ENCODE data around the gene HSPA12B.

The HSPA12B gene, protein sequence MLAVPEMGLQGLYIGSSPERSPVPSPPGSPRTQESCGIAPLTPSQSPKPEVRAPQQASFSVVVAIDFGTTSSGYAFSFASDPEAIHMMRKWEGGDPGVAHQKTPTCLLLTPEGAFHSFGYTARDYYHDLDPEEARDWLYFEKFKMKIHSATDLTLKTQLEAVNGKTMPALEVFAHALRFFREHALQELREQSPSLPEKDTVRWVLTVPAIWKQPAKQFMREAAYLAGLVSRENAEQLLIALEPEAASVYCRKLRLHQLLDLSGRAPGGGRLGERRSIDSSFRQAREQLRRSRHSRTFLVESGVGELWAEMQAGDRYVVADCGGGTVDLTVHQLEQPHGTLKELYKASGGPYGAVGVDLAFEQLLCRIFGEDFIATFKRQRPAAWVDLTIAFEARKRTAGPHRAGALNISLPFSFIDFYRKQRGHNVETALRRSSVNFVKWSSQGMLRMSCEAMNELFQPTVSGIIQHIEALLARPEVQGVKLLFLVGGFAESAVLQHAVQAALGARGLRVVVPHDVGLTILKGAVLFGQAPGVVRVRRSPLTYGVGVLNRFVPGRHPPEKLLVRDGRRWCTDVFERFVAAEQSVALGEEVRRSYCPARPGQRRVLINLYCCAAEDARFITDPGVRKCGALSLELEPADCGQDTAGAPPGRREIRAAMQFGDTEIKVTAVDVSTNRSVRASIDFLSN

DNA sequence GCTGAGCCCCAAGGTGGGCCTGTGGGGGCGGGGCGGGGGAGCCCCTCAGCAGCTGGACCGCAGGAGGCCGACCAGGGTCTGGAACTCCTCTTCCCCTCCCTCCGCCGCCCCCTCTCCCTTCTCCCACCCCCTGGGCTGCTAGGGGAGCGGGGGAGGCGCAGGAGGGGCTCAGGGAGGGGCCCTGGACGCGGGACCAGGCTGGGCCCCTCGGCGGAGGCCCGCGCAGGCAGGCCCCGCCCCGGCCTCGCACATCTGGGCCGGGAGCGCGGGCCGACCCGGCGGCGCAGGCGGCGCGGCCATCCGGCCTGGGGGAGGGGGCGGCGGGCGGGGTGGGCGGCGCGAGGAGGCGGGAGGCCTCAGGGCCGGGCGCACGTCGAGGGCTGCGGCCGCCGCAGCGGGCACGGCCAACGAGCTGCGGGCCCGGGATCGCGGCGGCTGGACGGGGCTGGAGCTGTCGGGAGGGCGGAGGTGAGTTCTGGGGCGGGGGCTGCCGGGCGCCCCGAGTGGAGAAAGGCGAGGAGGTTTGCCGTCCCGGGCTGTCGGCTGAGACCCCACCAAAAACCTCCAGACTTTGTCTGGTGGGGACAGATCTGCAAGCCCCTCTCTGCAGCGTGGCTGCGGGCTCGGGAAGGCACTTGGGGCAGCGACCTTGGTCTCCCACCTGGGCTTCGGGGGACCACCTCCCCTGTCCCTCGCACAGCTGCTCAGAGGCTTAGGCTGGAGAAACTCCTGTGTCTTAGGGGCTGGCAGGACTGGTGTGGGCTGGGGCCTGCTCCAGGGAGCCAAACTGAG is at the start of gene HSPA12B:
TSS of gene HSPA12B (plus strand) at position 359 of the 792 bp plus-strand sequence. CDS start 5,990 bp downstream, outside the sequence.
- DNase-seq: no peak

DNA sequence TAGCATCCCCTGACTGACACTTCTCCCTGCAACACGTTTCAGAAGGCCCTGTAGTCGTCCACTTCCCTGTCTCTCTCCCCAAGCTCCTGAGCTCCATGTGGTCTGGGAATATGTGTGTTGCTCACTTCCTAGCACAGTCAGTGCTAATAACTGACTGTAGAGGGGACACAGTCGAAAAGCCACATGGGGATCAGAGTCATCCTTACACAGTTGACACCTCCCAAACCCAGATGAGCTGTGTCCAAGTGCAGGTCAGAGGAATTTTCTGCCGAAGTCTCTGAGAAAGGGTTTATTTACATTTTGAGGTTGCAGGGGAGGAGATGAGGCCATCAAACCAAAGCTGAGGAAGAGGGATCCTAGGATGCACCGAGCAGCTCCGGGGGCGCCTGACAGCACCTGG is 47.1 kb upstream of the HSPA12B start:
- DNase-seq: no peak

DNA sequence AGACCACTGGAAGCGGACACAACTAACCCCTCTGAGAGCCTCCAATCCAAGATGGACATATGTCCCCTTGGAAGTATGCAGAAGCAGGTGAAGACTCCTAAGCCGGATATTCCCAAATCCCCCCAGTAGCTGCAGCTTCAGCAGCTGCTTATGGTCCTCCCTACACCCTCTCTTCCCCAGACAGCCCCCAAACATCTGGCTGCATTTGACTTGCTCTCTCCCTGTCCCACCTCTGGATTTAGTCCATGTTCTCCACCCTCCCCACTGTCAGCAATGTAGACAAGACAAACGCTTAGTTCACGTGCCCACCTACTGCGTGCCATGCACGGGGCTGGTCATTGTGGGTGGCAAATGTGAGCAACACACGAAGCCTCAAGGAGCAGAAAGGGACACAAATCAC is 46.1 kb upstream of the HSPA12B start:
- DNase-seq: no peak

DNA sequence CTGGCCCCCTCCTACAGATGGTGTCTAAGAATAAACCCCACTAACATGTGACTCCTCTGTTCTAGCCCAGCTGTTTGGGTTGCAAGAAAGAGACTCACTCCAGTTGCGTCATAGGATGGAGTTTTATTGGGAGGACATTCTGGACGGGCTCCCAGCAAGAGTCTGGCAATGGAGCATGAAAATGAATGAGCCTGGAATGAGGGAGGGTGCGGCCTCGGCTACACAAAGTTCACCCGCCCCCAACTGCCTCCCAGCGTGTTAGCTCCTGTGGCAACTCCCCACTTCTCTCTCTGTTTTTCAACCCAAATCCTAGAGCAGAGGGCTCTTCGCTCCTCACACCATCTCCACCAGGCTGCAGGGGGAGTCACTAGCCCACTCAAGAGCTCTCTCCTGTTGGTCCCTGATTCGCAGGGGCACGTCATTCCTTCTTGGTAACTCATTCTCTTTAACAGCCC is 45.6 kb upstream of the HSPA12B start:
- no peak for DNase-seq

DNA sequence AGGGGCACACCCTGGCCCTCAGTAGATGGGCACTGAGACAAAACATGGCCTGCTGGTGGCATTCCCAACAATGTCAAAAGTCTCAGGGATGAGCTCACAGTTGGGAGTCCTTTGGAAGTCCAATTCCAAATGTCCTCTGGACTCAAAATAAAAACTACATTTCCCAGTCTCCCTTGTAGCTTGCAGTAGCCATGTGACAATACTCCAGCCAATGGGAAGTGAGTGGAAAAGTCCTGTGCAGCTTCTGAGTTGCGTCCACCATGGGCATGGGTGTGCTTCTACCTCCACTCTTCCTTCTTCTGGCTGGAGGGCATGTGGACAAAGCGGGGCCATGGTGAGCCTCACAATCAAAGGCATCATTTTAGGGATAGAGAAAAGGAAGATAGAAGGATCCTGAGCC is 44.8 kb upstream of the HSPA12B start:
- no peak for DNase-seq

DNA sequence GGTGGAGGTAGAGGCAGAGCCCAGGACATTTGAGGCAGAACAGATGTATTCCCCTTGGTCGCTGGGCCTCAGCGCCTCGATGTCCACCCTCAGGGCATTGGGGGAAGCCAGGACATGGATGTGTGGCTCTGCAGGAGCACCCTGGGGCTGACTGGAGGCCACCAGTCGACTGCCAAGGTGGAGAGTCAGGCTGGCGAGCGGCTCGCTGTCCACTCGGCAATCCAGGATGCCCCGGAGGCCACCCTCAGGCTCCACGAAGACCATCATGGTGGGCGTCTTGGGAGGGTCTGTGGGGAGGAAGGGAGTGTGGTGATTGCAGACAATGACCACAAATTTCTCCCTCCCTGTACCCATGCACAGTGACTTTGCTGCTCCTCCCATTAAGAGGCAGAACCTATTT is 42.5 kb upstream of the HSPA12B start:
- DNase-seq: no peak

DNA sequence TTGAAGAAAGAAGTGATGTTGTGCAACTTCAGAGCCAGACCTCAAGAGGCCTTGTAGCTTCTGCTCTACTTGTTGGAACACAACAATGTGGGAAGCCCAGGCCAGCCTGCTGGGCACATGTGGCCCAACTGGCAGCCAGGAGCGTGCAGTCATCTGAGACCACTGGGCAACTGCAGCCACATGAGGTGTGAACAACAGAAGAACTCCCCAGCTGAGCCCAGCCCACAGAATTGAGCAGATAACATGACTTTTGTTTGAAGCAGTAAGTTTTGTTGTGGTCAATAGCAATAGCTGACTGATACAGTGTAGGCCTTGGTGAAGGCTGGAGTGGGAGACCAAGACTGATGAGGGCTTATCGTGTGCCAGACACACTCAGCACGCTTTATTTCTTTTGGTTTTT is 42.1 kb upstream of the HSPA12B start:
- no peak for DNase-seq

DNA sequence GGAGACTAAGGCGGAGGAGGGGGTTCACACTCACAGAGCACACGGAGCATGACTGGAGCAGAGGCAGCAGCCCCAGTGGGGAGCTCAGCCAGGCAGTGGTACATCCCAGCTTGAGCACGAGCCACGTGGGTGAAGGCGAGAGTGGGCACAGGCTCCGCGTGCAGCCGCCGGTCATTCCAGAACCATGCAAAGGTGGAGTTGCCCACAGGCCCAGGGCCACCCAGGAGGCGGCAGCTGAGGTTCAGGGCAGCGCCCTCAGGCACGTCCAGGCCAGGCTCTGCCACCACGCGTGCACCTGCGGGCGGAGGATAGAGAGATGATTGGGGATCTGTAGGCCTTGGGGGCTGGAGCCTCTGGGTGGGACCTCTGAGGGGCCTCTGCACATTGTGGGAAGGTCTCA is 41.2 kb upstream of the HSPA12B start:
- DNase-seq: no peak

DNA sequence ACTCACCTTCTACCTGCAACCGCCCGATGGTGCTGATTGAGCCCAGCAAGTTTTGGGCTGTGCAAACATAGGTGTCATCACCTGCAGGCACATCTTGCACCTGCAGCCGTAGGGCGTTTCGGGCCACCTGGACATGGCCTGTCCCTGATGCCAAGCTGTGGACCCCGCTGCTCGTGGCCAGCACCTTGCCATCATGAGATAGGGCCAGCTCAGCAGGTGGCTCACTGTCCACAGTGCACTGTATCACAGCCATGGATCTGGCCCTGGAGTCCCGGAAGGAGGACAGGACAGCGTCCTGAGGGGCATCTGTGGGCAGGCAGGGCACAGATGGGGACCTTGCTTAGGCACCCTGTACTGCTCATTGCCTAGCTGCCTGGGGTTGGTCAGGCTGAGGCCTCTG is 40.6 kb upstream of the HSPA12B start:
- no peak for DNase-seq

DNA sequence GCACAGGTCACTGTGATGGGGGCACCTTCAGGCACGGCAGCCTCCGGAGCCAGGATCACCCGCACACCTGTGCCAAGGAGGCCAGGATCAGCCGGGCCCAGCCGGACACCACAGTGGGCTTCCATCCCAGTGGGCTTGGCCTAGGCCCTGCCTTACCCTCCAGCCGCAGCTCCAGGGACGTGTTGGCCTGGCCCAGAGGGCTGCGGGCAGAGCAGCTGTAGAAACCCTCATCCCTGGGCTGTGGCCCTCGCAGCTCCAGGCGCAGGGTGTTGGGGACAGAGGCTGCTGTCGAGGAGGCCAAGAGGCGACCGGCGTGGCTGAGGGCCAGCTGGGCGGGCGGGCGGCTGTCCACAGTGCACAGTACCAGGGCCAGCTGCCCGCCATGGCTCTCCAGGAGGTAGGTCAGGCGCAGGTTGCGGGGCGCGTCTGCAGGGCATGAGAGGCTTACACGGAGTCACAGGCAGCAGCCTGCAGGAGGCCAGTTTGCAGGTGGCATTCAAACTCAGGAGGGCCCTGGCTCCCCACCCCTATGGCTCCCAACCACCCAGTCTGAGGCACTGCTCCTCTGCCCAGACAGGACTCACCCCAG is 39.7 kb upstream of the HSPA12B start:
- no peak for DNase-seq

DNA sequence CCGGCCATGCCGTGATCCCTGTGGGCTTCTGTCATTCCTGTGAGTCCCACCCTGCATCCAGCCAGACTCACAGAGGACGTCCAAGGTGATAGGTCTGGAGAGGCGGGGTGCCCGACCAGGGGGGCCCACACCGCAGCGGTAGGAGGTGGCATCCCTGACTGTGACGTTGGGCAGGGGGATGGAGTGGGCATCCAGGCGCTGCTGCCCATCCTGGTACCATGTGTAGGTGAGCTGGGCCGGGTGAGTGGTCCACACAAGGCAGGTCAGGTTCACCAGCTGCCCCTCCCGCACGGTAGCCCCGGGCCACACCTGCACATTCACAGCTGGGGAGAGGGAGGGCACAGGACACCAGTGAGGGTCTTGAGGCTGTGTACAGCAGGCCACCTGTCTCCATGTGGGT is 39.1 kb upstream of the HSPA12B start:
- DNase-seq: no peak

DNA sequence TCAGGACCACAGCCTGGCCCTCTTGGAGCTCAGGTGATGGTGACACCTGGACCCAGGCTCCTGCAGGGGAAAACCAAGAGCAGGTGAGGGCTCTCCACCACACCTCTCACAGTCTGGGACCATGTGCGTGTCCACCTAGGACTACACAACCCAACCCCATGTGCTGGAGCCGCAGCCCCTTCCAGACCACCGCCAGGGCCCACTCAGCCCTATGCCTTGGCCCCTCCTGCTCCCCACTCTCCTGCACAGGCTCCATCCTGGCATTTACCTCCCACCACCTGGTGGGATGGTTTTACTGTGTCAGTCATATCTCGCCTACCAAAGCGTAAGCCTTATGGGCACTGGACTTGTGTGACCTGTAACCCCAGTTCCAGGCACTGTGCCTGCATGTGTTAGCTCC is 37.6 kb upstream of the HSPA12B start:
- no peak for DNase-seq

DNA sequence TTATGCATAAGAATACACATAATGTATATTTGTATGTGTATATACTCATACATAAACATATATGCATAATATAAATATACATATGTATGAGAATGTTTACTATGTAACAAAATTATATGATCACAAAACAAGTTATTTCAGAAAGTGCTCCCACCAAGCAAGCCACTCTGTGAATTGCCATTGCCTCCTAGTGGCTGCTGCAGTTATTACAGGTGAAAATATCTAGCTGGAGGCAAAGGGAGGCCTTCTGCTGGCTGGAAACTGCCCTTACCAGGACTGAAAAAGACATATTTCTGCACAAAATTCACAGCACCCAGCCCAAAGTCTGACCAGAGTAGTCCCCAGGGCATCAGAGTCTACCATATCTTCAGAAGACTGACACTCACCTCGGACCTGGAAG is 36.3 kb upstream of the HSPA12B start:
- no peak for DNase-seq

DNA sequence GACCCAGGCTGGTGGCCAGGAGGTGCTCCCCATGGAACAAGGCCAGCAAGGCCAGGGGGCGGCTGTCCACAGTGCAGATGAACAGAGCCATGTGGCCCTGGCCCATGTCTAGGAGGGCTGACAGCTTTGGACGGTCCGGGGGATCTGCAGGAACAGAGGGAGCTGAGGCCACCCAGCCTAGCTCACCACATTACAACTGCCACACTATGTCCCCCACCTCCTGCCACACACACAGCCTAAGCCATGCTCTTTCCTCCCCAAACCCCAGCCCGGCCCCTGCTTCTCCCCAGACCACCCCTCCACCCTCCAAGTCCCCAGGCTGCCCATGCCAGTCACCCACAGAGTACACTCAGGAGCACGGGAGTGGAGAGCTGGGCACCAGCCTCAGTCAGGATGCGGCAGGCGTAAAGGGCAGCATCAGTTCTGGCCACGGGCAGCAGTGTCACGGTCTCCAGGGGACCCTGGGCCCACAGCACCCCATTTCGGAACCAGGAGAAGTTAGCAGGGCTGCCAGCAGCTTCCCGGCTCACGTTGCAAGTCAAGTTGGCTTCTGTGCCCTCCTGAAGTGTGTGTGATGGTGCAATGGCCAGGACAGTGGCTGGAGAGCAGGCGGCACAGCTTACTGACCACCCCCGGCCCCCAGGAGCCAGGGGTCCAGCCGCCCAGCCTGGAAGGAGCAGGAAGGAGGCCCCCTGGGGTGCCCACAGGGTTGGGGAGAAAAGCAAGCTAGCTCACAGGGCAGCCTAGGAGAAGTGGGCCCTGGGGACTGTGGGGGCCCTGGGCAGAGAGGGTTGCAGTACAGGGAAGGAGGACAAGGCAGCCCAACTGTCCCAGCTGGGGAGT is 35.5 kb upstream of the HSPA12B start:
- no peak for DNase-seq

DNA sequence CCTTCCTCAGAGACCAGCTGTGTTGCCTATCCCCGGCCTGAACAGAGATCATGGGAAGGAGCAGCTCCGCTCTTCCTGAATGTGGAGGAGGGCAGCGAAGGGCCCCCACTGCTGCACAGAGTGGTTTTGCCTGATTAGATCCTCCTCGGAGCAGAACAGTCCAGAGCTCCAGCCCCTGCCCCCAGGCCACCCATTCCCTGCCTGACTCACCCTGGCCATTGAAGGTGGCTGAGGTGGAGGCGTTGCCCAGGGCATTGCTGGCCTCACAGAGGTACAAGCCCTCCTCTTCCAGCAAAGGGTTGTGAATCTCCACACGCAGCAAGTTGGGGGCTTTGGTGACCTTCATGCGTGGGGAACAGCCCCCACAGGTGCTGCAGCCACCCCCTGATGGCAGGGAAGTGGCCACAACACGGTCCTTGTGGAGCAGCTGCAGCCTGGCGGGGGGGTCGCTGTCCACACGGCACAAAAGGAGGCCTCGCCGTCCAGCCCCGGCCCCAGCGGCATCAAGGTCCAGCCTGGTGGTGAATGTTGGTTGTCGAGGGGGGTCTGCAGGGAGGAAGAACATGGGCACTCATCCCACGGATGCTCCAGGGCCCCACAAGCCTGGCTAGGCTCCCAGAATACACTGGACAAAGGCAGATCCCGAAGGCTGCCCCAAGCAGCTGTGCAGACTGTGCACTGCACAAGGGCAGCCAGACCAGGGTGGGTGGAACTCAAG is 34.7 kb upstream of the HSPA12B start:
- no peak for DNase-seq

DNA sequence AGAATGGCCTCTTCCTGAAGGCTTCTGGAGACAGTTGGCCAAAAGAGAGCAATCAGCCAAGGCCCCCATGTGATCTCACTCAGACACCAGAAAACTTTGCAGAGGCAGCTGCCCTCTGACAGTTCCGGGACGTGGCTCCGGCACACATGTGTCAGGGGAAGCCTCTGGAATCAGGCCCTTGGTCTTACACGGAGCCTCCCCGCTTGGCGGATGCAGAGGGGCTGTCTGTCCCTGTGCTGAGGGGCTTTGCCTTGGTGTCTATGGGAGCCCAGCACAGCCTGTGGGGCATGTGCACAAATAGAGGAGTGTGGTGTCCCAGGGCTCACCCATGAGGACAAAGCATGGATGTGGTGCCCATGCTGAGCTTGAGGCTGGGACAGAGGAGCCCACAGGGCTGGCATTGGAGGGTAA is 33.9 kb upstream of the HSPA12B start:
- DNase-seq: no peak

DNA sequence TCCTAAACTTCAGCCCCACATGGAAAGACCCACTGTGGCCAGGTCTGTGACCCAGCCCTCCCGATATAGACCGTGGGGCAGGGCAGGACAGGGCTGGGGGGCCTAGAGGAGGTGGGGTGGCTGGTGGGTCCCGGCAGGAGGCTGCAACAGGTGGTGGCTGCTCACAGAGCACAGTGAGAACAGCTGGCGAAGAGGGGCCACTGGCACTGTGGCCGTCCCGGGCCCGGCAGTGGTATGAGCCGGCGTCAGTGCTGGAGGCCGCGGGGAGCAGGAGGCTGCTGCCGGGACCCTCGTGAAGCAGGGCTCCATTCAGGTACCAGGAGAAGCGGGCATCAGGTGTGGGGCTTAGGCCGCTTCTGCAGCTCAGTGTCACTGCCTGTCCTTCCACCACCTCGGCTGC is 33.4 kb upstream of the HSPA12B start:
- no peak for DNase-seq

DNA sequence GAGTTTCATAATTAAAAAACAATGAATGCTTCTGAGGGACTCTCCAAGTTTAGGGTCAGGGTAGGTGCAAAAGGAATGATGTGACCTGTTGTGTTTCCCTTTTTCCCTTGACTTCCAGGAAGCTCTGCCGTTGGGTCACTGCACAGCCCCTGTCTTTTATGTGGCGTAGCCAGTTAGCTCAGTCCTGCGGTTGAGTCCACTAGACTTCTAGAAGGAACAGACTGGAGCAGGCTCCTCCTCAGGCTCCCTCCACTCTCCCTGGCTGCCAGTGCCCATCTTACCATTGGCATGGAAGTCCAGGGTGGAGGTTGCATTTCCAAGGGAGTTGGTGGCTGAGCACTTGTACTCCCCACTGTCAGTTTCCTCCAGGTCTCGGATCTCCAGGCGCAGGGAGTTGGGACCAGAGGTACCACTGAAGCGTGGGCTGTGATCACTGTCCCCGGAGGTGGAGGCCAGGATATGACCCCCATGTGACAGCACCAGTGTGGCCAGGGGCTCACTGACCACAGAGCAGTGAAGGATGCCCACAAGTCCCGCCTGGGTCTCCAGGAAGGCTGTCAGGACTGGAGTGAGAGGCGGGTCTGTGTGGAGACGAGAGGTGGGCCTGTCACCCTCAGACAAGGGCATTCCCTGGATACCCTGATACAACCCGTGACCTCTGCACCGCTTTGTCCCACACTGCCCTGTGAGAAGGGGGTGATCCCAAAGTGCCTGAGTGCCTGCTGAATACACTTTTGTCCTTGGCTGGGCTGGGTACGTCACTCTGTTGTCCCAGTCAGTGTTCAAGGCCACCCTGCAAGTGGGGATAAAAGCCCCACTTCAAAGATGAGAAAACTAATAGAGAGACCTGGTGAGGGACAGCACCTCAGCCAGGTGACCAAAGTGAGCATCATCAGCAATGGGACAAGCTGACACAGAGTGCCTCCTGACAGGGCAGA is 31.2 kb upstream of the HSPA12B start:
- DNase-seq: no peak

DNA sequence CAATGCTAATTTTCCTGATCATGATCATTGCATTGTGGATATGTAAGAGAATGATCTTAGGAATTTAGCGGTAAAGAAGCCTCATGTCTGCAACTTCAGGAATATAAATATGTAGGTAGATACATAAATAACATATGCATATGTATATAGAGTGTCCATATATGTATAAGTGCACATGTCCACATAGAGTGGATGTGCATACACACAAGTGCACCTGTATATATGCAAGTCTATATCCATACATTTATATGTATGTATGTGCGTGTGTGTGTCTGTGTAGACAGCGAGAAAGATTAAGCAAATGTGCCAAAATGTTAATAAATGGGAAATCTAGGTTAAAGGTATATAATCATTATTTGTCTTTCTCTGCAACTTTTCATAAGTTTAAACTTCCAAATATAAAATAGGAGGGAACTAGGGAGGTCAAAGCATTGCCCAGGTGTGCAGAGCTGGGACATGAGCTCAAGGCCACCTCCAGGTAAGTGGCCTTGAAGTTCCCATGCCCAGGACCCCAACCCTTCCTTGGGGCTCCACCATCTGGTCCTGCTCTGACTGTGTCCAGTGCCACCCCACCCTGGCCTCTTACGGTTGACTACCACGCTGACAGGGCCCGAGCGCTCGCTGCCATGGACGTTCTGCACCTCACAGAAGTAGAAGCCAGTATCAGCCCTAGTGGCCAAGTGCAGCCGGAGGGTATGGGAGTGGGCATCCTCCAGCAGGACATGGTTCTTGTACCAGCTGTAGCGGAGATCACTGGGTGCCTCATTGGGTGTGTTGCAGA is 29.7 kb upstream of the HSPA12B start:
- no peak for DNase-seq

DNA sequence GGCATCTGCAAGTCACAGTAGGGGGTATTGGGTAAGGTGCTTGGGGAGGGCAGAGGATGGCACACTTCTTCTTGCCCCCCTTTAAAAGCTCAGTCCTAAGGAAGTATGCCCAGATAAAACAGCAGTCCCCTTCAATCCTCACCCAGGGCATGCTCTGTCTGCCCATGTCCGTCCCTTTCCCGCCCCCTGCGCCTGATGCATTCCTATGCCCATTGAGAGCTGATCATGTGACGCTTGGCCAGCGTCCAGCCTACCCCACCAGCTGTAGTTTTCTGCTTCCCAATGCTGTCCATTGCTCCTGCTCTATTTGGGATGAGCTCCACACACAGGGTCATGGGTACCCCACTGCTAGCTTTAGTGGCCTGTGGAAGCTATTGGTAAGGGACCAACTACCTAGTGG is 28.4 kb upstream of the HSPA12B start:
- no peak for DNase-seq

Data from CD4-positive, alpha-beta T cell treated with Interferon gamma for 1 hour (primary cell).